ENCODE data around the gene CXCL3.

Gene CXCL3

DNA sequence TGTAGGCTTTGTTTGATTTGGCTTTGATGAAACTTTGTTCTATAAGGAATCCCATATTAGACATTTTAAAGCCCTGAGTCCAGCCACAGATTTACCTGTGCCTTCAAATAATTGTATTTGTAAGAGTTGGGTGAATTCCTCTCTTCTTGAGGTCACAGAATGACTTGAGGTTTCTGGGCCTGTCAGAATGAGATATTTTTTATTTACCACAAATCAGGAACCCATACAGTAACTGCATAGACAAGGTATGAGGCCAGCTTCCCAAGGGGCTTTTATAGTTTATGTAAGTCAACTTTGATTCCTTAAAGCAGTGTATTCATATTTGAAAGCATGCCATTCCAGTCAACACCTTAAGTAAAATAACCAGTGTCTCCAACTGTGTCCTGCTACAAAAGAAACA is 29.1 kb upstream of the CXCL3 start:
- Histone ChIP-seq H3K36me3 (ENCODE audit: control insufficient read depth in 1 of 2, insufficient read depth in 2 of 2, low read length in 2 of 2) (no peaks in the 10 kb centered on the region), H3K4me3 (ENCODE audit: low read depth in 1 of 2, low read length in 2 of 2) (no peak overlapping the region), H3K27ac (ENCODE audit: low read depth, low read length) (no peak overlapping the region), H3K9me3 (ENCODE audit: control insufficient read depth in 1 of 2, low read length in 2 of 2) (peaks cover 0 to 3% of the 10 kb centered on the region in 2 donors), H3K4me1 (ENCODE audit: control insufficient read depth in 1 of 2, insufficient read depth in 2 of 2, low read length in 2 of 2) (peaks cover 0 to 5% of the 10 kb centered on the region in 2 donors), H3K9ac (ENCODE audit: low read depth in 1 of 2, low read length in 2 of 2) (no peak overlapping the region), H3K27me3 (ENCODE audit: control insufficient read depth in 1 of 2, insufficient read depth in 2 of 2, low read length in 2 of 2) (no peaks in the 10 kb centered on the region)

DNA sequence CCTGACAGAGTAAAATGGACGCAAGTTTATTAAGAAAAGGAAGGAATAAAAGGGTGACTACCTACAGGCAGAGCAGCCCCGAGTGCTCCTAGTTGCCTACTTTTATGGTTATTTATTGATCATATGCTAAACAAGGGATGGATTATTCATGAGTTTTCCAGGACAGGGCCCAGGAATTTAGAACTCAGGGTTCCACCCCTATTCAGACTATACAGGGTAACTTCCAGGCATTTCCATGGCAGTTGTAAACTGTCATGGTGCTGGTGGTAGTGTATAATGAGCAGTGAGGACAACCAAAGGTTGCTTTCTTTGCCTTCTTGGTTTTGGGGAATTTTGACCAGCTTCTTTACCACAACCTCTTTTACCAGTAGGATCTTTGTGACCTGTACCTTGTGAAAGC is 27.7 kb upstream of the CXCL3 start:
- peaks cover 0 to 9% of the 10 kb centered on the region in 2 donors for H3K4me1 ChIP-seq (ENCODE audit: control insufficient read depth in 1 of 2, insufficient read depth in 2 of 2, low read length in 2 of 2)
- no peaks in the 10 kb centered on the region for H3K36me3 ChIP-seq (ENCODE audit: control insufficient read depth in 1 of 2, insufficient read depth in 2 of 2, low read length in 2 of 2)
- no peak overlapping the region for H3K27ac ChIP-seq (ENCODE audit: low read depth, low read length)
- H3K9me3 ChIP-seq (ENCODE audit: control insufficient read depth in 1 of 2, low read length in 2 of 2) = peaks cover 0 to 3% of the 10 kb centered on the region in 2 donors
- no peak overlapping the region for H3K9ac ChIP-seq (ENCODE audit: low read depth in 1 of 2, low read length in 2 of 2)
- no peaks in the 10 kb centered on the region for H3K27me3 ChIP-seq (ENCODE audit: control insufficient read depth in 1 of 2, insufficient read depth in 2 of 2, low read length in 2 of 2)
- H3K4me3 ChIP-seq (ENCODE audit: low read depth in 1 of 2, low read length in 2 of 2) = no peak overlapping the region

DNA sequence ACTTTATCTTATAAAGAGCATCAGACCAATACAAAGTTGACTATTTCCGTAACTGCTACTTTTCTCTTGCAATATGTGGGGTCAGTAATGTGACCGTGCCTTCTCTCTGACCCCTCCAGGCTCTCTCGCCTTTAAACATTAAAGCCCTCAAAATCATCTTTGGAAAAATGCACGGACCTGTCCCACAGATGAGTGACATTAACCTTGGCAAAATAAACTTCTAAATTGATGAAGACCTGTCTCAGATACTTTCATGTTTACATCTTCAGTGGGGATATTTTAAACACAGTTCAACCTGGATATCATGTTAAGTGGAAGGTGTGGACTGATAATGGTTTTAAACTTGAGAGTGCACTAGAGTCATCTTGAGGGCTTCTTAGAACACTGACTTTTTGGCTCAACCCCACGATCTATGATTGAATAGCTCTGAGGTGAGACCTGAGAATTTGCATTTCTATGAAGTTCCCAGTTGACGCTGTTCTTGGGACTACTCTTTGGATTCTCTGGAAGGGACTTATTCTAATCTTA is 26.7 kb upstream of the CXCL3 start:
- Histone ChIP-seq H3K27me3 (ENCODE audit: control insufficient read depth in 1 of 2, insufficient read depth in 2 of 2, low read length in 2 of 2) (no peaks in the 10 kb centered on the region), H3K27ac (ENCODE audit: low read depth, low read length) (no peak overlapping the region), H3K36me3 (ENCODE audit: control insufficient read depth in 1 of 2, insufficient read depth in 2 of 2, low read length in 2 of 2) (no peaks in the 10 kb centered on the region), H3K9ac (ENCODE audit: low read depth in 1 of 2, low read length in 2 of 2) (no peak overlapping the region), H3K4me1 (ENCODE audit: control insufficient read depth in 1 of 2, insufficient read depth in 2 of 2, low read length in 2 of 2) (peaks cover 0 to 9% of the 10 kb centered on the region in 2 donors), H3K9me3 (ENCODE audit: control insufficient read depth in 1 of 2, low read length in 2 of 2) (peaks cover 0 to 3% of the 10 kb centered on the region in 2 donors), H3K4me3 (ENCODE audit: low read depth in 1 of 2, low read length in 2 of 2) (no peak overlapping the region)

DNA sequence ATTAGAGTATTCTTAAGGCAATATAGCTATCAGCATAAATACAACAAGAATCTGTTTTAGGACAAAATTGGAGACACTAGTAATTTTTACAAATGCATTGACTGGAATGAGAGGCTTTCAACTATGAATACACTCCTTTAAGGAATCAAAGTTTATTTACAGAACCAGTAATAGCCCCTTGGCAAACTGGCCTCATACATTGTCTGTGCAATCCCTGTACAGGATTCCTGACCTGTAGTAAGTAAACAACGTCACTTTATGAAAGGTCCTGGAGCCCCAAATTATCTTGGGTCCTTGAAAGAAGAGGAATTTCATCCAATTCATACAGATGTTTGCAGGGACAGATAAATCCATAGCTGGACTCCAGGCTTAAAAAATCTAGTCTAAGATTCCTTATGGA is 25.4 kb upstream of the CXCL3 start:
- no peak overlapping the region for H3K4me3 ChIP-seq (ENCODE audit: low read depth in 1 of 2, low read length in 2 of 2)

DNA sequence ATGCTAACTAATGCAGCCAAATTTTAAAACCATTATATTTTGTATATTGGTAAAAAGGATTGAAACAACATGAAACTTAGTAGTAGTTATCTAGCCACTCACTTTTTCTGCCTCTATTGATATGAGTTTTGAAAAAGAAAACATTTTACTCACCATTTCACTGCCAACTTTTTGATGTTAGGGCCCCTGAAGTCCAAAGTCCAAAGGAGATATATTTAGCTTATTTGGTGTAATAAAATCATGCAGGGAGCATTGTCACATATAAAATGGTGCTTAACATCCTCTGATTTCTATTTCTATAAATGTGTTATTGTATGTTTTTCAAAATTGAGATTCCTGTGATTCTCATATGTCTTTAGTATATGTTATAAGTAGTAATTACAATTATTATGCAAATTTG is 24.5 kb upstream of the CXCL3 start:
- Histone ChIP-seq H3K36me3 (ENCODE audit: control insufficient read depth in 1 of 2, insufficient read depth in 2 of 2, low read length in 2 of 2) (no peaks in the 10 kb centered on the region), H3K9me3 (ENCODE audit: control insufficient read depth in 1 of 2, low read length in 2 of 2) (no peaks in the 10 kb centered on the region), H3K4me1 (ENCODE audit: control insufficient read depth in 1 of 2, insufficient read depth in 2 of 2, low read length in 2 of 2) (peaks cover 0 to 9% of the 10 kb centered on the region in 2 donors), H3K9ac (ENCODE audit: low read depth in 1 of 2, low read length in 2 of 2) (no peak overlapping the region), H3K27me3 (ENCODE audit: control insufficient read depth in 1 of 2, insufficient read depth in 2 of 2, low read length in 2 of 2) (no peaks in the 10 kb centered on the region), H3K4me3 (ENCODE audit: low read depth in 1 of 2, low read length in 2 of 2) (no peak overlapping the region), H3K27ac (ENCODE audit: low read depth, low read length) (no peak overlapping the region)

More for the DNA sequence above, 25.4 kb upstream of the CXCL3 start:
- peaks cover 0 to 9% of the 10 kb centered on the region in 2 donors for H3K4me1 ChIP-seq (ENCODE audit: control insufficient read depth in 1 of 2, insufficient read depth in 2 of 2, low read length in 2 of 2)
- no peak overlapping the region for H3K27ac ChIP-seq (ENCODE audit: low read depth, low read length)
- H3K9ac ChIP-seq (ENCODE audit: low read depth in 1 of 2, low read length in 2 of 2) = no peak overlapping the region
- no peaks in the 10 kb centered on the region for H3K36me3 ChIP-seq (ENCODE audit: control insufficient read depth in 1 of 2, insufficient read depth in 2 of 2, low read length in 2 of 2)
- H3K9me3 ChIP-seq (ENCODE audit: control insufficient read depth in 1 of 2, low read length in 2 of 2) = no peaks in the 10 kb centered on the region
- no peaks in the 10 kb centered on the region for H3K27me3 ChIP-seq (ENCODE audit: control insufficient read depth in 1 of 2, insufficient read depth in 2 of 2, low read length in 2 of 2)

DNA sequence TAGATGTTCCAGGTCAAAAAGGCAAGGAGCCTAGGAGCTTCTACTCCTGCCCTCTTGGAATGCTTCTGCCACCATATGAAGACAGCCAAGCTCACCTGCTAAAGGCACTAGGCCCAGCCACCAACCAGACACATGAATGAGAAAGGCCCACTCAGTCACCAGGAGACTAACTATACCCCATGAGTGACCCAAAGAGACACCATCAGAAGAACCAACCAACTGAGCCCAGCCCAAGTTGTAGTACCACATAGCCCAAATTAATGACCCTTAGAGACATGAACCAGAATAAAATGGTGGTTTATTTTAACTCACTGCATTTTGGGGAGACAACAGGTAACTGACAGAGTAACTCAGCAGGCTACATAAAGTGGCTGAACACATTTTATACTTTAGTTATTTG is 22.9 kb upstream of the CXCL3 start:
- no peaks in the 10 kb centered on the region for H3K36me3 ChIP-seq (ENCODE audit: control insufficient read depth in 1 of 2, insufficient read depth in 2 of 2, low read length in 2 of 2)
- no peak overlapping the region for H3K4me3 ChIP-seq (ENCODE audit: low read depth in 1 of 2, low read length in 2 of 2)
- peaks cover 0 to 9% of the 10 kb centered on the region in 2 donors for H3K4me1 ChIP-seq (ENCODE audit: control insufficient read depth in 1 of 2, insufficient read depth in 2 of 2, low read length in 2 of 2)
- no peaks in the 10 kb centered on the region for H3K27me3 ChIP-seq (ENCODE audit: control insufficient read depth in 1 of 2, insufficient read depth in 2 of 2, low read length in 2 of 2)
- no peak overlapping the region for H3K27ac ChIP-seq (ENCODE audit: low read depth, low read length)
- H3K9ac ChIP-seq (ENCODE audit: low read depth in 1 of 2, low read length in 2 of 2) = no peak overlapping the region
- H3K9me3 ChIP-seq (ENCODE audit: control insufficient read depth in 1 of 2, low read length in 2 of 2) = no peaks in the 10 kb centered on the region

DNA sequence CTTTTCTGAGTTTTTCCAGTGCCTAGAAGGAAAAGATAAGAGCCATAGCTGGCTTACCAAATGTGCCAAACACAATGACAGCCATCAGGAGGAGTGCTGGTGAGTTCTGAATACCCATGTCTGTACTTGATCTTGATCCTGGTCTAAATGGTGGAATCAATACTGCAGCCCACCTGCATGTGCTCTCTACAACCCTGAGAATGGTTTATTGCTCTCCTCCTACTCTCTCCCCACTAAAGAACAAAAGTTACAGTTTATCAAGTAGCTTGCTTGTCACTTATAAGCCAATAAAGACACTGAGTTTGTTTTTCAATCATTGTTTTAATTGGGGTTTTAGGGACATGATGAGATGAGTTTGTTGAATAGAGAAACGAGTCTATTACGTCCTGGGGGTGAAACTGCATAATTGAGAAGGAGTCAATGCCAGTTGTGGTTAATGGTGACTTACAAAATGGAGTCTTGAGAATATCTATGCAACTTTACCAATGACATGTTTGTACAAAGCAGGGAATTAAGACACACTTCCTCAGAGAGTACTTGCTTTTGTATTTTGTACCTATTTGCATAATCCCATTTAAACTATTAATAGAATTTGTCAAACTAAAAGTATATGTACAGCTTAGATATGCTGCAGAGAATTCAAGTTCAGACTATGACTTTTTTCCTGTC is 20.8 kb upstream of the CXCL3 start:
- Histone ChIP-seq H3K36me3 (ENCODE audit: control insufficient read depth in 1 of 2, insufficient read depth in 2 of 2, low read length in 2 of 2) (no peaks in the 10 kb centered on the region), H3K4me1 (ENCODE audit: control insufficient read depth in 1 of 2, insufficient read depth in 2 of 2, low read length in 2 of 2) (peaks cover 0 to 9% of the 10 kb centered on the region in 2 donors), H3K4me3 (ENCODE audit: low read depth in 1 of 2, low read length in 2 of 2) (no peak overlapping the region), H3K9ac (ENCODE audit: low read depth in 1 of 2, low read length in 2 of 2) (no peak overlapping the region), H3K27me3 (ENCODE audit: control insufficient read depth in 1 of 2, insufficient read depth in 2 of 2, low read length in 2 of 2) (no peaks in the 10 kb centered on the region), H3K9me3 (ENCODE audit: control insufficient read depth in 1 of 2, low read length in 2 of 2) (no peaks in the 10 kb centered on the region), H3K27ac (ENCODE audit: low read depth, low read length) (no peak overlapping the region)

DNA sequence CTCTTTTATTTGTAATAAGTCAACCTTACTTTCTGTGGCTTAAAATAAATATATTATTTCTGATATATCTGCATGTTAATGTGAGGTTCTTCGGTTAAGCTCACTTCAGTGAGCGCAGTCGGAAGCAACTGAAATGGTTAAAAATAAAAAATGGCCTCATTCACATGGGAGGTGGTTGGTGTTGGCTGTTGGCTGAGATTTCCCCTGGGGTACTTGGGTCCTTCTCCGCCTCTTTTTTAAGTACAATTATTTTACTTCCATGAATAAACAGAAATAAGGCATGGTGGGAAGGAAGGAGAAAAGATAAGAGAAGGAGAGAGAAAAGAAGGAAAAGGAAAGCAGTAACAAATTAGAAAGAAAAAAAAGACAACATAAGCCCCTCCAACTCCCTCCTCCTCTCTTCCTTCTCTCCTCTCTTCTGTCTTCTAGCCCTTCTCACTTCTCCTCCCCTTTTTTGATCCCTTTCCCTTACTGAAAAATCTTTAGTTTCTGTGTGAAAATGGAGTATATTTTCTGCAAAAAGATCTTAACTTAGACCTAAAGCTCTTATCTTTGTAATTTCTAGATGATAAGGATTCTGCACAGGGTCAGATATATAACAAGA is 19.7 kb upstream of the CXCL3 start:
- Histone ChIP-seq H3K4me3 (ENCODE audit: low read depth in 1 of 2, low read length in 2 of 2) (no peak overlapping the region), H3K9ac (ENCODE audit: low read depth in 1 of 2, low read length in 2 of 2) (no peak overlapping the region), H3K27me3 (ENCODE audit: control insufficient read depth in 1 of 2, insufficient read depth in 2 of 2, low read length in 2 of 2) (no peaks in the 10 kb centered on the region), H3K36me3 (ENCODE audit: control insufficient read depth in 1 of 2, insufficient read depth in 2 of 2, low read length in 2 of 2) (no peaks in the 10 kb centered on the region), H3K27ac (ENCODE audit: low read depth, low read length) (no peak overlapping the region), H3K4me1 (ENCODE audit: control insufficient read depth in 1 of 2, insufficient read depth in 2 of 2, low read length in 2 of 2) (peaks cover 0 to 9% of the 10 kb centered on the region in 2 donors), H3K9me3 (ENCODE audit: control insufficient read depth in 1 of 2, low read length in 2 of 2) (no peaks in the 10 kb centered on the region)

DNA sequence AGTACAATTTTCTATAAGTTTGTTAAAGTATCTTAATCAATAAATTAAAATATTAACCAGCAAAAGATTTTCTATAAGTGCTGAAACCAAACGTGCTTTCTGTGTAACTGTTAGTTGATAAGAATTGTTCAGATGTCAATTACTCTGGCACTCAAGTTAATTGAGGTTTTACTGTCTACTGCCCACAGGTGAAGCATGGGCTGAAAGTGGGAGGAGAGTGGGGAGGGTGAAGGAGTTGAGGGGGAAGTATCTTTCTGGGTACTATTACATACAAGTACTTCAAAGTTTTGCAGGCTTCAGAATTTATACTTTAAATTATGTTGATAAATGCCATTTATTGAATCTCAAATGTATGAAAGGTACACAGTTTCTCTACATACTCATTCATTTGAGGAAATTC is 19.1 kb upstream of the CXCL3 start:
- no peaks in the 10 kb centered on the region for H3K36me3 ChIP-seq (ENCODE audit: control insufficient read depth in 1 of 2, insufficient read depth in 2 of 2, low read length in 2 of 2)
- no peaks in the 10 kb centered on the region for H3K27me3 ChIP-seq (ENCODE audit: control insufficient read depth in 1 of 2, insufficient read depth in 2 of 2, low read length in 2 of 2)
- H3K4me3 ChIP-seq (ENCODE audit: low read depth in 1 of 2, low read length in 2 of 2) = no peak overlapping the region
- no peak overlapping the region for H3K9ac ChIP-seq (ENCODE audit: low read depth in 1 of 2, low read length in 2 of 2)
- no peak overlapping the region for H3K27ac ChIP-seq (ENCODE audit: low read depth, low read length)
- H3K4me1 ChIP-seq (ENCODE audit: control insufficient read depth in 1 of 2, insufficient read depth in 2 of 2, low read length in 2 of 2) = peaks cover 0 to 4% of the 10 kb centered on the region in 2 donors
- H3K9me3 ChIP-seq (ENCODE audit: control insufficient read depth in 1 of 2, low read length in 2 of 2) = no peaks in the 10 kb centered on the region

DNA sequence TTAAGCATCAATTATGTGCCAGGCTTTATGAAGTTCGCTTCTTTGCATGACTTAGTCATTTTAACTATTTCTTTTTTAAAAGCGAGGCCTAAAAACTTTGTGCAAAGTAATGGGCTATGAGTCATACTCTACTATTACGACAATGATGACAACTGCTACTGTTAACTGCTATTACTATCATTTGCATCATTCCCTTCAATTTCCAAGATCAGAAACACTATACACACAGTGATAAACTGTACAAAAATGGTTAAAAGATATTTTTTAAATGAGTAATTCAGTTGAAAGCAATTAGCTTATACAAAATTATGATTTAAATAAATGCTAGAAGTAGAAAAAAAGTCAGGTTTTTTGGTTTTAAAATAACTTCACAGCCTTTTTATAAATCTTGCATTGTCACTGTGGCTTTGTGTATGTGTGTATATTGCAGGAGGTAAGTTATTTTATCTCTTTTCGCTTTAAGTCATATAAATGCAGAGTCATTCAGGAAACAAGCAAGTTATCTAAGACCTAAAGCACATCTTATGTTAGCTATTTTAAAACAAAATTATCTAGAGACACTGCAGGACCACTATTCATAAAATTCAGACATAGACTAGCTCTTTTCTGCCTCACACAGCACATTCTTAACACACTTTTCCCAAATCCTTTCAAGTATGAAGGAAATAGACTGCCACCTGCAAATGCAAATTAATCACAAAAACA is 18.5 kb upstream of the CXCL3 start:
- no peaks in the 10 kb centered on the region for H3K27me3 ChIP-seq (ENCODE audit: control insufficient read depth in 1 of 2, insufficient read depth in 2 of 2, low read length in 2 of 2)
- H3K27ac ChIP-seq (ENCODE audit: low read depth, low read length) = no peak overlapping the region
- H3K4me1 ChIP-seq (ENCODE audit: control insufficient read depth in 1 of 2, insufficient read depth in 2 of 2, low read length in 2 of 2) = no peaks in the 10 kb centered on the region
- no peaks in the 10 kb centered on the region for H3K9me3 ChIP-seq (ENCODE audit: control insufficient read depth in 1 of 2, low read length in 2 of 2)
- H3K36me3 ChIP-seq (ENCODE audit: control insufficient read depth in 1 of 2, insufficient read depth in 2 of 2, low read length in 2 of 2) = no peaks in the 10 kb centered on the region
- no peak overlapping the region for H3K4me3 ChIP-seq (ENCODE audit: low read depth in 1 of 2, low read length in 2 of 2)
- no peak overlapping the region for H3K9ac ChIP-seq (ENCODE audit: low read depth in 1 of 2, low read length in 2 of 2)
